ENCODE data around the gene PLEKHJ1. TPM values are rescaled to one million over a fixed set of nuclear protein-coding genes. Genes with fewer than 3 reads are reported as not detected.
A peak's percentile ranks its signal among the peaks of the same experiment; 100 is the strongest.

PLEKHJ1 gene
- total and polyA plus RNA-seq, 2 of the 8 experiments (the other 6 are each of a cell fraction or from before 2014, with no cell fraction given) = 135 to 187 TPM

DNA sequence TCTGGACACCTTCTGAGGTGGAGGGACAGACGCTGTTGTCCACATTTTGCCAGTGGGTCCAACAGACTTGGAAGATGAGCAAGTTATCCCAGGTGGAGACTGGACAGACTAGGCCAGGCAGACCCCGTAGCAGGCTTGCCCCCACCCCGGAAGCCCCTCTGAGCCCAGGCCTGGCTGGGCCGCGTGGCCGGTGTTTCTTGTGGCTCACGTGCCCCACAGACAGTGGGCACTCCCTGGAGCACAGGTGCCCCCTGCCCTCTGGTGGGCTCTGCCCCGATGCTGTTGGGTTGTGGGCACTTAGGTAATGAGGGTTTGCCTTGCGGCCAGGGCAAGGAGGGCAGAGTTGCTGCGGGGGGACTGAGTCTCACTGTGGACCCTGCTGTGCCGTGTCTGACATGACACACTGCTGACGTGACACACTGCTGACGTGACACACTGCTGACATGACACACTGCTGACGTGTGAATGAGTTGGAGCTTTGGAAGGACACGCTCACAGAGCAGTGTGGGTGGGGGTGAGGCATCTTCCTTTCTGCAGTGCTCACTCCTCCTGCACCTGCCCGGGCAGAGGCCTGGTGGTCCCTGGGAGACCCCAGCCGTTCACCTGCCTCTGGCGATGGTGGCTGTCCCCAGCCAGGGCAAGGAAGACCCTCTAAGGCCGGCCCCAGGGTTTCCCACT, 47.3 kb downstream of the PLEKHJ1 start:
- Histone ChIP-seq H2BK20ac (ENCODE audit: low read length) (no peak overlapping the region), H3K23ac (ENCODE audit: insufficient read length) (no peak overlapping the region), H4K5ac (ENCODE audit: insufficient read length, low read depth, low read length) (no peak overlapping the region), H3K18ac (ENCODE audit: extremely low read depth, low read length) (no peak overlapping the region), H2AFZ (ENCODE audit: low read length) (no peak overlapping the region), H2BK12ac (ENCODE audit: low read depth, low read length) (no peak overlapping the region), H3K9me3 (ENCODE audit: insufficient read depth in 2 of 2, low read depth in 1 of 2, low read length in 1 of 2) (no peaks in the 10 kb centered on the region), H4K91ac (replicated peaks; ENCODE audit: insufficient read length, low read length) (no peak overlapping the region), H3K36me3 (ENCODE audit: control insufficient read depth in 2 of 4, insufficient read depth in 4 of 4, low read length in 3 of 4) (peaks cover 6 to 31% (median 18%) of the 10 kb centered on the region in 4 experiments; a peak in 7 of 8 replicates), H3K27ac (ENCODE audit: low read depth, low read length) (no peak overlapping the region), H3K4me1 (replicated peaks in 1 of 4; ENCODE audit: control insufficient read depth in 3 of 4, insufficient read depth in 4 of 4, low read length in 3 of 4) (no peaks in the 10 kb centered on the region), H3K4ac (replicated peaks; ENCODE audit: insufficient read length, low read depth, low read length) (no peak overlapping the region), H2BK120ac (replicated peaks; ENCODE audit: low read depth, low read length) (no peak overlapping the region), H3K4me2 (ENCODE audit: insufficient read depth in 1 of 2, low read depth in 2 of 2, low read length in 2 of 2) (no peak overlapping the region), H2AK5ac (ENCODE audit: low read depth, low read length) (no peak overlapping the region), H3K14ac (ENCODE audit: insufficient read length) (no peak overlapping the region), H2BK5ac (ENCODE audit: low read depth, low read length) (peak overlapping the region; percentile 52; the same call in 1 of the 2 replicates), H3K79me2 (ENCODE audit: control insufficient read depth in 1 of 2, insufficient read depth in 2 of 2, low read length in 2 of 2) (peaks cover 0 to 14% of the 10 kb centered on the region in 2 experiments; a peak in 1 of 4 replicates), H3K56ac (replicated peaks; ENCODE audit: insufficient read length, low read depth, low read length) (no peak overlapping the region), H4K20me1 (replicated peaks in 1 of 2; ENCODE audit: control insufficient read depth in 1 of 2, insufficient read depth in 2 of 2, low read length in 2 of 2) (peaks cover 2 to 33% of the 10 kb centered on the region in 2 experiments), H4K8ac (ENCODE audit: extremely low read depth, insufficient read depth, low read length) (no peak overlapping the region), H3K79me1 (ENCODE audit: low read depth, low read length) (peaks cover 26% of the 10 kb centered on the region), H3K9ac (replicated peaks in 1 of 4; ENCODE audit: extremely low read depth in 1 of 4, low read depth in 3 of 4, low read length in 3 of 4) (no peak overlapping the region), H2BK15ac (ENCODE audit: low read length) (no peak overlapping the region), H3K4me3 (ENCODE audit: extremely low read depth in 1 of 4, insufficient read depth in 2 of 4, low read depth in 3 of 4, low read length in 4 of 4) (no peak overlapping the region), H3K23me2 (ENCODE audit: low read depth, low read length) (no peaks in the 10 kb centered on the region), H3K27me3 (replicated peaks in 1 of 4; ENCODE audit: control insufficient read depth in 3 of 4, extremely low read depth in 1 of 4, insufficient read depth in 3 of 4, low read length in 3 of 4) (no peaks in the 10 kb centered on the region)
- POLR2A ChIA-PET (ENCODE audit: partially characterized antibody) = no interaction called here
- CTCF ChIA-PET (ENCODE audit: partially characterized antibody) = interaction anchor here (2.2 kb wide), 1 partner anchor 10 kb away, joined by 18 read pairs; no protein-coding TSS in a partner anchor
- FAIRE-seq (no peak), DNase-seq (ENCODE audit: low read depth in 1 of 2, low spot score in 2 of 2) (no peak)
- WGBS, 2 experiments (ENCODE audit: extremely low coverage in 1 of 2, insufficient coverage in 1 of 2, insufficient read length in 1 of 2, insufficient replicate concordance in 2 of 2, low coverage in 1 of 2, low lambda C conversion rate in 2 of 2, missing lambda C conversion rate in 1 of 2) = 93% methylated on average over 16 of the region's 19 CpGs; no CpG with 5 or more reads in 1 of the 2 experiments
